GM18519 (cell line): ENCODE measurements around the gene CAMK2B.

Experiments
- ATAC-seq: cut with Tn5 transposase; IDR thresholded peaks from one replicate; pipeline ENCODE4 v1.9.1; 2021; ENCODE audit warnings: mild to moderate bottlenecking, moderate library complexity; ENCODE audit not compliant: unreplicated experiment, low FRiP score

Gene CAMK2B

DNA sequence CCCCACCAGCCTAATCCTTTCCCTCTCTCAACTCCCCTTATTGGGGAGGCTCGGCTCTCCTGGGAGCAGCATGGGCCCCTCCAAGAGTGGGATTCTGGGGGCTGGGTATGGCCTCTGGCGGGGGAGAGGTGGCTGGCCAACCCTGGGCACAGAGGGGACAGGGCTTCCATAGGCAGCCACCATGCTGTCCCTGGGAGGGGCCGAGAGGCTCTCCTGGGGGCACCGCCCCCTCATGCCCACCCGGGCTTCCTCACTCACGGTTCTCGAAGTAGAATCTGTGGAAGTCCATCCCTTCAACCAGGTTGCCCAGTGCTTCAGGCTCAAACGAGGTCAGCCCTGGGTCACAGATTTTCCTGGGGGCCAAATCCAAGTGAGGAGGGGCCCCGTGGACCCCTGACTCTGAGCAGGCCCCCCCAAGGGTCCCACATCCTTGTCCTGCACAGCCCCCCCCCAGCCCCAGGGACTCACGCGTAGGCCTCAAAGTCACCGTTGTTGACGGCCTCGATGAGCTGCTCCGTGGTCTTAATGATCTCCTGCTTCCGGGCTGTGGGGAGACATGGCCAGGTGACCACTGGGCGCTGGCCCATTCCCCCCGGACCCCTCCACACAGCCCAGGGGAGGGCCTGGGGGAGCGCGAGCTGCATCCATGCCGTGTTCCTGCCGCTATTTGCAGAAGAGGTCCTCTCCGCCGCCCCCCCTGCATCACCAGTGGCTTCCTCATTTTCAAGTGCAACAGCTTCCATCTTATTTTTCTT is 104.9 kb downstream of the CAMK2B start:
- no peak for ATAC-seq

DNA sequence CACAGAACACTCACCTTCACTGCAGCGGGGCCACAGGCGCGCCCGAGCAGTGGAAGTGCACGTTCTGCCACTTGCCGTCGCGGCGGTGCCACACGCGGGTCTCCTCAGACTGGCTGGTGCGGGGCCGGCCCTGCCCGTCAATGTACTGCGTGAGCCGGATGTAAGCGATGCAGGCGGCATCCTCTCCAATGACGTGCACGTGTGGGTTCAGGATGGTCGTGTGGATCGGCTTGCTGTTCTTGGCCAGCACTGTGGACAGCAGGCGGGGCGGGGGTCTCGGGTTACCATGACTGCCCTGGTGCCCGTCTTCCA is 105.4 kb downstream of the CAMK2B start:
- no peak for ATAC-seq

DNA sequence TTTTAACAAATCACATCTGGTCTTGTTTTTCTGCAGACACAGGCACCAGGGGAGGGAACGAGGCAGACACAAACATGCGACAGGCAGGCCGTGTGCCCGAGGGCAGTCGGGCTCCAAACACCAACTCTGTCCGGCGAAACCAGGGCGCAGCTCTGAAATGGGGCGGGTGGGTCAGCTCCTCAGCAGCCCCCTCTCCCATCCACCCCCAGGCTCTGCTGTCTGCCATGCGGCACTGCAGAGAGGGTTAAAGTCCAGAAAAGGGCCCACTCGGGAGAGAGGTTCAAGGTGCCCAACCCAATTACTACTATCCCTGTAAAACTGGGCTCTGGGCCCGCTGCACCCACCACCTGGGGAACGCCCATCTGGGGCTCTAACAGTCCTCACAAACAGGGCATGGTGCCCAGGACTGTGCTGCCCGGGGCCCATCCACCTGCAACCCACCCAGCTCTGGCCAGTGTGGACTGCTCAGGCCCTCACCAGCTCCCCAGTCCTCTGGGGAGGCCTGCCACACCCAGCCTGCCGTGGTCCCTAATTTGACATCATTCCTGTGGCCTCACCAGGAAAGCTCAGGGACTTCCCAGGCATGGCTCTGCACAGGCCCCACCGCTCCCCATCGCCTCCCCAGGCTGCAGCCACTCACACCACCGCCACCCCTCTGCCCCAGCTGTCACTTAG is 105.9 kb downstream of the CAMK2B start:
- ATAC-seq, result no peak

DNA sequence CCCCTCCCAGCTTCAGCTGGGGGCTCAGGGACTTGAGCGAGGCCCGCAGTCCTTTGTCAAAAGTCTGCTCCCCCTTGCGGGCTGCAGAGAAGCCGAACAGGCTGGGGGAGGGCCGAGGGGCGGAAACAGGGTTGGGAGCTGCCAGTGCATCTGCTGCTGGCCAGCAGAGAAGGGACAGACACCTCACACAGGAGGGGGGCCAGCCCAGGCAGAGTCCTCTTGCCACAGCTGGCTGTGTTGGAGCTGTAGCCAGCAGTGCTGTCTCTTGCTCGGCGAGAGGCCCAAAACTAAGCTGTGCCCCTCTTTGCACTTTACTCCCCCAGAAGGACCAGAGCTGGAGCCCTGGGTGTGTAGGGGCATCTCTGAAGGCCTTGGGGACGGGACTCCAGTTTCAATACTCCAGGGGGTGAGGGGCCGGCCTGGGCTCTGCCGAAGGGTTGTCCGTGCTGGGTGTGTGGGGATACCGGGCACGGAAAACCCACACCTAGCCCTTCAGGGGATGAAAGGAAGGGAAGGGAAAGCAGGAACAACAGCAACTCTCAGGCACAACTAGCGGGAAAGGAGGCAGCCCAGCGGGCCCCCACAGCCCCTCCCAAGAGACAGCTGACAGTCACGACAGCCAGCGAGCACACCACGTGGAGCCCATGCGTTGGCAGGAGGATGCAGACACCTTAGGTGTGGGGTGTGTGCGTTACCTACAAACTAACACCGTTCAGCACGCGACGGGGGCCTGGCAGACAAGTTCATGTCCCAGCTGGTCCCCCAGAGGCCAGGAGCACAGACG is 106.8 kb downstream of the CAMK2B start:
- ATAC-seq, result no peak

DNA sequence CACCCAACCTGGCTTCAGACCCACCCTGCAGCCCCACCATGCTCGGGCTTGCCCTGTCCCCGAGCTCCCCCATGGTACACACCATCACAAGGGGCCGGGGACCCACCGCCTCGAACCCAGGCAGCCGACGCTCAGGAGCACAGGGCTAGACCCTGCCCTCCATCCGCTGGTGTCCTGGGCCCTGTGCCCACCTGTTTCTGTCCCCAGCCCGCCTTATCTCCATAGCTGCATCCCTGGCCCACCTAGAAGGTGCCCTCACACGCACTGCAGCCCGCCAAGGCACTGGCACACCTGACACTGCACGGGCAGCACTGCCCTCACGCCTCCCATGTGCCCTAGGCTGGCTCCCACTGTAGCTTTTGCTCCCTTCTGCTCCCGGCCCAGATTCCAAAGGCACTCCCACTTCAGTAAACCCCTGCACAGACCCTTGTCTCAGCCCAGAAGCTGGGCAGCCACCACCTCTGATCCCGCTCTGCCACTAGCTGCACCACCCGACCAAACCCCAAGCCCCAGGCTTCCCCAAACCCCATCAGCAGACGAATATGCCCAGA is 107.5 kb downstream of the CAMK2B start:
- ATAC-seq, result no peak

DNA sequence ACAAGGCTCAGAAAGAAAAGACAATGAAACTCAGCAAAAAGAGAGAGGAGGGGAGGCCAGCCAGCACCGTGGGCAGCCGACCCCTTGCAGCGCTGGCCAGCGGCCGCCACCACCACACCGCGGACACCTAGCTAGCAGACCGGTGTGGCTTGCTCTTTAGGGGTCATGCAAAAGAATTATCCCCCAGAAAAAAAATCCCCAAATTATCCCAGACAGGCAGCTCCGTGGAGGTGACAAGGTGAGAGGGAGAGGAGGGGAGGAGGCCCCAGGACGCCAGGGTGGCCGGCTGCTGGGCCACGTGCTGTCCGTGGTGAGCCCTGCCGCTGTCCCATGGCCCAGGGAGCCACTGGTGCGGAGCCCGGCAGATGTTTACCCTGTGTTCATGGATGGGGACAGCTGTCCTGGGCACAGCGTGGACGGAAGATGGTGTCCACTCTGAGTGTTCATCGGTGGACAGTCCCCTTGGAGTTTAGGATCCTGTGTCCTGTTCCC is 108.1 kb downstream of the CAMK2B start:
- ATAC-seq, result no peak

DNA sequence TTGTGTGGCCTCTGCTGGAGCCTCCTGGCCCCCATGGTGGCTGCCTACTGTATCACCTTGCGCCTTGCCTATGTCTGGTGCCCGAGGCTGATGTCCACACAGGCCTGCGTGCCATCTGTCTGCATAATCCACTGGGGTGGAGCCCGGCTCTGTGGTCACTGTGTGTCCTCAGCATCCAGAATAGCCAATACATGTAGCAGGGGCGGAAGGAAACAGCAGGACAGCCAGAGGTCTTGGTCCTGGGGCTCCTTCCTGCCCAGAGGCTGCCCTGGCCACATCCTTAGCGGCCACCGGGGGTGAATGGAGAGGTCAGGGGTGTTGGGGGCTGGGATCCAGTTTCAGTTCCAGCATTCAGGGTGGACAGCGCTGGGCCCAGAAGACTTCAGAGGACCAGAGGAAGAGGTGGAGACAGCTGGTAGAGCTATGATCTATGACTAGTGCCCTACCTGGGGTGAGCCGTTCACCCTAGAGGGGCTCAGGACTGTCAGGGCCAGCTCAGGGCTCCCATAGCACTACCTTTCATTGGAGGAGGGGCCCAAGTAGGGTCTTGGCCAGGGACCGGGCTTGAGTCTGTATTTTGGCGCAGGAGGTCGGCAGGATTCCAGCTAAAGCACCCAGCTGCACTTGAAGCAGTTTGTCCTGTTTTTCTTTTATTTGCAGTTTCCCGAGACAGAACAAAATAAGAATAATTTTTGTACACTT is 108.7 kb downstream of the CAMK2B start:
- ATAC-seq, result no peak

DNA sequence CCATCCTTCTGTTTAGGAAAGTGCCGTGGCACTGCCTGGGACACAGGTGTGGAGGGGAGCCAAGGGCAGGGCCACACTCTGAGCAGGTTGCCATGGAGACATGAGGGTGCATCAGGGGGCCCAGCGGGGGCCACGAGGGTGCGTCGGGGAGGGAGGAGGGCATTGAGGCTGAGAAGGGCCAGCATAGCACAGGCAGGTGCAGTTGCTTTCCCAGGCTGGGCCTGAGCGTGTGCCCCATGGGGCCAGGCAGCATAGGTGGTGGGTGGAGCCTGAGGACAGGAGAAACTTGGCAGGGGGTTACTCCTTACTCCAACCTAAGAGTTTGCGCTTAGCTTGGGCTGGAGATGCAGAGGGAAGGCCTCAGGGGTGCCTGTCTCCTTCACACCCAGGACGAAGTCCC is 109.4 kb downstream of the CAMK2B start:
- no peak for ATAC-seq

DNA sequence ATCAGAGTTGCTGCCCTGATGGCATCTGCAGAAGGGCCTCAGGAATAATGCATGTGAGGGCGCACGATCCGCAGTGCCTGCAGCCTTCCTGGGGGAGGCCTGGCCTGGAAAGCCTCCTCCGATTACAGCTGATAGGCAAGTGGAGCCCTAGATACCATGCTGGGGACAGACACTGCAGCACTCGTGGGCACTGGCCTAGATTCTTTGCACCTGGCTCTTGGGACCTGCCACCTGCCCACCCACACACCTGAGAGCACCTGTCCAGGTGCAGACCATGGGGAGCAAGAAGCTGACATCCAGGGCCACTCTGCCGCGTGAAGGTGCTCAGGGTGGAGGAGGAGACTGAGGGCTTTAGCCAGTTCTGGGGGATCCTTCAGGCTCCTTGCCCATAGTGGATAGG is 109.9 kb downstream of the CAMK2B start:
- ATAC-seq, result no peak

DNA sequence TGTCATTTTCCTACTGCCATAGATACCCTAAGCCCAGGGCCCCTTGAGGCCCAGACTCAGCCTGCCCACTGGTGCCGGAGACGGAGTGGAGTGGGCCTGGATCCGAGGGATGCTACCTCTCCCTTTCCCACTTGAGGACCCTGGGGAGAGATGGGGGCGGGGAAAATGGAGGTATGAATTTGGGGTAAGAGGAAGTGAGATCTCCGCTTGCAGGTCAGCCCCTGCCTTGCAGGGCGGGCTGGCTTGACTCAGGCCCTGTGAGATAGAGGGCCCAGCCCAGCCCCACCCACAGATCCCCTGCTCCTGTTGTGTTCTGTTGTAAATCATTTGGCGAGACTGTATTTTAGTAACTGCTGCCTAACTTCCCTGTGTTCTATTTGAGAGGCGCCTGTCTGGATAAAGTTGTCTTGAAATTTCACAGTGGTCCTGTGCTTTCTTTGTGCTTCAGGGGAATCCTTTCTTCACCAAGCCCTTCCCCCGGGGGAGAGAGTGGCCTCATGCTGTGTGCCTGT is 111.5 kb downstream of the CAMK2B start:
- no peak for ATAC-seq

DNA sequence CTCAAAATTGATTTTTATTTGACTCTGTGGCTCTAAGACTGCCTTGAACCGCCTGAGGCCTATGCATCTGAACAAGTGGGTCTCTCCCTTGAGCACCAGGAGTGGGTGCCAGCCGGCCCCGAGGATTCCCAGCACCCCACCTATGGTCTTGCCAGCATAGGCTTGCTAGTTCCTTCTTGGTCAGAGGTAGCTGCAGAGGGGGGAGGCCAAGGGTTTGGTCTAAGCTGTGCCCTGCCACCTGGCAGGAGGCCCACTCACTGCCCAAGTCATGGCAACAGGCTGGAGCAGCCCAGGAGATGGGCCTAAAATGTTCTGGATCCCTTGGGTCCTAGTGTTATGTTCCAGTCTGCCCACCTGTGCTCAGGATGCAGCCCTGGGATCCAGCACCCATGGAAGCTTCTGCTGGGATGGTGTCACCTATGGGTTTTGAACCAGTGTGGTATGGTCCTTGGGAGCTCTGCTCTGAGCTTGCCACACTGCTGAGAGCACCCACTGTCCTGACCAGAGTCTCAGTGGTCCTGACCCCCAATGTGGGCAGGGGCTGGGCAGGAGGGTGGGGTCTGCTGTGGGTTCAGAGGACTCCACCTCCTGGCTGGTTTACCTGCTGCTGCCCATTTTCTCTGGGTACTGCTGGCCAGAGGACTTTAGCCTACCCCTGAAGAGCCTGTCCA is 112.1 kb downstream of the CAMK2B start:
- ATAC-seq, result no peak

DNA sequence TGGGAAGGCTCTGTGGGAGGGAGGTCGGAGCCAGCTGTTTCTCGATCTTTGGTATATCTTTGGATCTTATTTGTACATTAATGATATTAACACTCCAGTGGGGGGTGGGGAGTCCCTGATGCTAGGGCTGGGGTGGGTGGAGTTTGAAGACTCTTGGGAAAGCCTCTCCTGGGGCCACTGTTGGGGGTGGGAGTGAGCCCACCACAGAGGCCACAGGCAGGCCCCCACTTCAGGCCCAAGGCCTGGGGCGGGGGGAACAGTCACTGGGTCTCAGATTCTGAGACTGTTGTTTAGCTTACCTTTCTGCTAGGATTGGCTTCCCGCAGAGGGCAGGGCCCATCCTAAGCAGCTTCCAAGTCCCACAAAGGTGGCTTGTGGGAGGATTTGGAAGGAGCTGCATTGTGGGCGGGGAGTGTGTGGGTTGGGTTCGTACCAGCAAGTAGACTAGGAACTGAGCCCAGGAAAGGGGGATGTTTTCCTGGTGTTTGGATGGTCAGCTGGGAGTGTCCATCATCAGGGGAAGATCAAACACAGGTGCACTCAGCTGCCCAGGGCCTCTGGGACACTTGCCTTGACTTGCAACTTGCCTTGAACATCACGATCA is 112.7 kb downstream of the CAMK2B start:
- ATAC-seq, result no peak

DNA sequence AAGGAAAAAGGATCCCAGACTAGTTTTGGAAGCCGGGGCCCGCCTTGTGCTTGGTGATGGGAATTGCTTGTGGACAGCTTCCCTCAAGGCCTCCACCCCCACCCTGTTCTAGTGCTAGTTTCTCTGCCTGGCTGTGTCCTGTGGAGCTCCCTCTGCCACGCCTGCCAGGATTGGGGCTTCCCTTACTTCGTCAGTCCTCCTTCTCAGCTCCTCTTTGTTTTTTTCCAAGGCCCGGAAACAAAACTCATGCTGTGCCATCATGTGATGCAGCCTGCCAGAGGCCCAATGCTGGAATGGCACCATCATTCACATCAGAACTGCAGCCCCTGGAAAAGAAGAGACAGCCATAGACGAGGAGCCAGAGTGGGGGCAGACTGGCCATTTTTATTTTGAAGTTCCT is 113.4 kb downstream of the CAMK2B start:
- no peak for ATAC-seq

DNA sequence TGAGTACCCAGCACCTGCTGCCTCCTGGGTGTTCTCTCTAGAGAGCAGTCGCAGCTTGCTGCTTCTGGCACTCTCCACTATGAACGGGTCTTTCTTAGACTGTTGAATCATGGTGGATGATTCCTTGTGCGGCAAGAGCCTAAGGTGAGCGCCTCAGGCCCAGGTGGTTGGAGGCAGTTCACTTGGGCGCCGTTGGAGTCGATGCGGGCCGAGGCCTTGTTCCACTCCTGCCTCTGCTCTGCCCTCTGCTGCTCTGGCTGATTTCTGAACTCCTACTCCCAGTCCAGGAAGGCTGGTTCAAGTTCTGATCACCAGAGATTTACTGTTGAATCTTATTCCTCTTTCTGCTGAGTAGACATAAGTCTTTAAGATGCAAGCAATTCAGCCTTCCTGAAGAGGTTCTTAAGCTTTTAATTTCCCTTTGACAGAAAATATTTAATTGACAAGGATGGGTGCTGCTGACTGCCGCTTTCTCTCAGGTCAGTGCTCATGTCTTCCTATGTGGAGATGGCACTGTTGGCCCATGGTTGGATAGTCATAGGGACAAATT is 114.2 kb downstream of the CAMK2B start:
- ATAC-seq, result no peak

DNA sequence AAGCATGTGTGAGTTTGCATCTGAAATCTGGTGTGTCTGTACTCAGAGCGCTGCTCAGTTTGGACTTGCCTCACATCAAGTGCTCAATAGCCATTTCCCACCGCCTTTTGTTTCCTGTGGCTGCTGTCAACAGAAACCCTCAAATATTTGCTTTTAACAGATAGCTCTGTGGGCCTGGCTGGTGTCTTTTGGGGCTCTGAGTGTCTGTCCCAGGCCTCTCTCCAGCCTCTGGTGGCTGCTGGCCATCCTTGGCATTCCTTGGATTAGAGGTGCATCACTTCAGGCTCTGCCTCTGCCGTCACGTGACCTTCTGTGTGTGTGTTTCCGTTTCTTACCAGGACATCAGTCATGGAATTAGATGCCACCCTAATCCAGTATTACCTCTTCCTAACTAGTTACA is 115.3 kb downstream of the CAMK2B start:
- no peak for ATAC-seq

DNA sequence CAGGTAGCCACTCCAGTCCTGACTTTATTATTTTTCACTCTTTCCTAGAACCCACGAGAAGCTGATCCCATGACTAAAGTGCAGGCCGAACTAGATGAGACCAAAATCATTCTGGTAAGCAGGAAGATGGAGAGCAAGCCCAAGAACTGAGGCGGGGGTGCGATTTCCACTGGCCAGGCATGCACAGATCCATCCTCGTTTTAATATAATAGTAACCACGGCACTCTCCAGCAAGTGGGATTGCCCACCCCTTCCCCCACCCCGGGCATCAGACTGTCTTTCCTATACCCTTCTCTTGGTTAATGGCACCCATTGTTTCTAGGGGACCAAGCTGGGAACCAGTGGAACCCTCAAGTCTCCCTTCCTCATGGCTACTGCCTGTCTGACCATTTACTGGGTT is 117.3 kb downstream of the CAMK2B start:
- no peak for ATAC-seq

DNA sequence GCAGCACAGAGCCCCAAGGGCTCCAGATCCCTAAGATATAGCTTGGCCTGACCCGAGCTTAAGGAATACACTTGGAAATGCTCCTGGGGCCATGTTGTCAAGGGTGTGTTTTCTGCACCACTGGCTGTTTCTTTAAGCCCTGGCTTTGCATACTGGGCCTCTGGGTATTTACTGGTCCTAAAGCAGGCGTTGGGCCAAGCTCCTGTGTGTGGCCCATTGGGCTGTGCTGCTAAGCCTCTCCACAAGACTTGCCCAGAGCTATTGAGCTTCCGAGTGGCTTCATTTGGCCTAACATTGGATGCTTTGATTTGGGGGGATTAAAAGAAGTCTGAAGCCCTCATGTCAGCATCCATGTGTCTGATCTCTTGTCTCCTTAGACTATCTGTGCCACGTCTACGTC is 119.4 kb downstream of the CAMK2B start:
- ATAC-seq, result no peak

DNA sequence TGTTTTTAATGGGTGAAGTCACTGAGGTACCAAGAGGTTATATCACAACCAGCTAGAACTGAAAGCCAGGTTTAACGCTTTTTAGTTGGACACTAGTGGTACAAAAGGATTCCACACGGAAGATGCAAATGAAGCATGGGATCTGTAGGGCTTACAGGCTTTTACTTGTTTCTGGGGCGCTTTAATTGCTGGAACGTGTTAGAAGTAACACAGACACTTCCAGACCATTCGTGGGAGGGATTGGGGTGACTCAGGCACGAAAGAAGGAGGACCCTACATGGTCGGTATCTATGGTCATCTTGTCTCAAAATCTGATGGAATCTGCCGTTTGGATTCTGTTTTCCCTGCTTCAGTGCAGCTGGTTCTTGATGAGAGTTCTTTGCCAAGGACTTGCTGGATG is 123.6 kb downstream of the CAMK2B start:
- no peak for ATAC-seq
